ENCODE measurements around the gene TGFBR3.

The TGFBR3 gene

GRCh38 chr1:91833946-91834345 lies 52.0 kb downstream of the TGFBR3 start:
- DNase-seq (ENCODE audit: low read depth), result no peak
- H3K4me3 ChIP-seq (ENCODE audit: control insufficient read depth, low read depth, low read length), result no peak overlapping the region
- TF ChIP-seq CTCF (conservative IDR thresholded peaks at IDR 0.05; ENCODE audit: control insufficient read depth, insufficient read depth, low read depth, low read length), result no peak

GRCh38 chr1:91831132-91831930 lies 54.6 kb downstream of the TGFBR3 start:
- H3K4me3 ChIP-seq (ENCODE audit: control insufficient read depth, low read depth, low read length), result no peak overlapping the region
- peak; percentile 70 for DNase-seq (ENCODE audit: low read depth)
- no peak for TF ChIP-seq CTCF (conservative IDR thresholded peaks at IDR 0.05; ENCODE audit: control insufficient read depth, insufficient read depth, low read depth, low read length)

GRCh38 chr1:91830242-91831131 lies 55.5 kb downstream of the TGFBR3 start:
- TF ChIP-seq CTCF (conservative IDR thresholded peaks at IDR 0.05; ENCODE audit: control insufficient read depth, insufficient read depth, low read depth, low read length), result peak; percentile 52
- no peak overlapping the region for H3K4me3 ChIP-seq (ENCODE audit: control insufficient read depth, low read depth, low read length)
- peak; percentile 81 for DNase-seq (ENCODE audit: low read depth)

- no peak for DNase-seq (ENCODE audit: low read depth)
- no peak overlapping the region for H3K4me3 ChIP-seq (ENCODE audit: control insufficient read depth, low read depth, low read length)
- no peak for TF ChIP-seq CTCF (conservative IDR thresholded peaks at IDR 0.05; ENCODE audit: control insufficient read depth, insufficient read depth, low read depth, low read length)
Measured at GRCh38 chr1:91829293-91830153, 56.4 kb downstream of the TGFBR3 start.

GRCh38 chr1:91828583-91829281 lies 57.2 kb downstream of the TGFBR3 start:
- DNase-seq (ENCODE audit: low read depth), result no peak
- no peak overlapping the region for H3K4me3 ChIP-seq (ENCODE audit: control insufficient read depth, low read depth, low read length)
- TF ChIP-seq CTCF (conservative IDR thresholded peaks at IDR 0.05; ENCODE audit: control insufficient read depth, insufficient read depth, low read depth, low read length), result no peak
